Measurements from ENCODE around the gene CA10. TPM values are rescaled to one million over a fixed set of nuclear protein-coding genes. Genes with fewer than 3 reads are reported as not detected.

The CA10 gene
- total and polyA plus RNA-seq, 2 donors (not counting 1 experiment from before 2014, with no cell fraction given), result not detected

GRCh38 chr17:51595826-51596398 lies 562.6 kb downstream of the CA10 start:
- no peaks in the 10 kb centered on the region for H3K9me3 ChIP-seq (ENCODE audit: control extremely low read depth in 1 of 3, control insufficient read depth in 2 of 3, insufficient read depth in 1 of 3, low read length in 2 of 3)
- ChIA-PET CTCF (no interaction called here), POLR2A (no interaction called here)
- H2AFZ ChIP-seq (ENCODE audit: insufficient read depth, low read depth, low read length, poor library complexity, severe bottlenecking), result no peak overlapping the region
- H3K4me3 ChIP-seq (ENCODE audit: control extremely low read depth in 1 of 5, extremely low read depth in 1 of 5, insufficient read depth in 1 of 5, low read depth in 2 of 5, low read length in 4 of 5), result no peak overlapping the region
- no peak overlapping the region for H3K9ac ChIP-seq (ENCODE audit: low read length)
- Mint-ChIP-seq H3K9me3 (ENCODE audit: insufficient read depth) (no peaks in the 10 kb centered on the region), H3K27ac (no peak overlapping the region), H3K4me1 (no peaks in the 10 kb centered on the region), H3K4me3 (no peak overlapping the region), H3K27me3 (no peaks in the 10 kb centered on the region)
- no peaks in the 10 kb centered on the region for H3K79me2 ChIP-seq (ENCODE audit: control insufficient read depth, insufficient read depth, low read length)
- no peak for TF ChIP-seq CTCF (IDR thresholded peaks at IDR 0.05)
- TF ChIP-seq EZH2 (IDR thresholded peaks at IDR 0.05; ENCODE audit: borderline replicate concordance, insufficient read depth, low read depth, low read length, poor library complexity, severe bottlenecking), result no peak
- intact Hi-C loops (cut with micrococcal nuclease), result no loop called here
- WGBS (ENCODE audit: insufficient coverage), result 86% methylated on average over 3 of the region's 6 CpGs
- no peaks in the 10 kb centered on the region for H3K4me1 ChIP-seq (ENCODE audit: control insufficient read depth in 2 of 2, insufficient read depth in 2 of 2, low read length in 2 of 2)
- ATAC-seq (ENCODE audit: low read depth), result no peak
- DNase-seq, result no peak
- no peaks in the 10 kb centered on the region for H3K36me3 ChIP-seq (replicated peaks in 1 of 2; ENCODE audit: control extremely low read depth in 1 of 2, control insufficient read depth in 1 of 2, extremely low read depth in 1 of 2, insufficient read depth in 2 of 2, low read length in 1 of 2)
- H3K4me2 ChIP-seq (replicated peaks; ENCODE audit: low read depth, low read length, poor library complexity, severe bottlenecking), result no peak overlapping the region
- no peak overlapping the region for H3K27ac ChIP-seq (ENCODE audit: low read length in 2 of 2)
- no peaks in the 10 kb centered on the region for H4K20me1 ChIP-seq (ENCODE audit: control insufficient read depth, insufficient read depth, low read length, poor library complexity, severe bottlenecking)
- H3K27me3 ChIP-seq (replicated peaks in 1 of 4; ENCODE audit: control extremely low read depth in 1 of 4, control insufficient read depth in 3 of 4, insufficient read depth in 4 of 4, low read length in 3 of 4), result no peaks in the 10 kb centered on the region

- Histone ChIP-seq H3K79me2 (ENCODE audit: control insufficient read depth, insufficient read depth, low read length) (no peaks in the 10 kb centered on the region), H3K36me3 (replicated peaks in 1 of 2; ENCODE audit: control extremely low read depth in 1 of 2, control insufficient read depth in 1 of 2, extremely low read depth in 1 of 2, insufficient read depth in 2 of 2, low read length in 1 of 2) (no peaks in the 10 kb centered on the region), H3K27ac (ENCODE audit: low read length in 2 of 2) (no peak overlapping the region), H3K27me3 (replicated peaks in 1 of 4; ENCODE audit: control extremely low read depth in 1 of 4, control insufficient read depth in 3 of 4, insufficient read depth in 4 of 4, low read length in 3 of 4) (no peaks in the 10 kb centered on the region), H3K9me3 (ENCODE audit: control extremely low read depth in 1 of 3, control insufficient read depth in 2 of 3, insufficient read depth in 1 of 3, low read length in 2 of 3) (peaks cover 0 to 13% (median 0%) of the 10 kb centered on the region in 3 donors), H3K4me3 (ENCODE audit: control extremely low read depth in 1 of 5, extremely low read depth in 1 of 5, insufficient read depth in 1 of 5, low read depth in 2 of 5, low read length in 4 of 5) (no peak overlapping the region), H3K9ac (ENCODE audit: low read length) (no peak overlapping the region), H3K4me1 (ENCODE audit: control insufficient read depth in 2 of 2, insufficient read depth in 2 of 2, low read length in 2 of 2) (no peaks in the 10 kb centered on the region), H2AFZ (ENCODE audit: insufficient read depth, low read depth, low read length, poor library complexity, severe bottlenecking) (no peak overlapping the region), H4K20me1 (ENCODE audit: control insufficient read depth, insufficient read depth, low read length, poor library complexity, severe bottlenecking) (no peaks in the 10 kb centered on the region), H3K4me2 (replicated peaks; ENCODE audit: low read depth, low read length, poor library complexity, severe bottlenecking) (no peak overlapping the region)
- H3K9me3 Mint-ChIP-seq (ENCODE audit: insufficient read depth), result peaks cover 11% of the 10 kb centered on the region
- H3K4me1 Mint-ChIP-seq, result no peaks in the 10 kb centered on the region
- no peak overlapping the region for H3K27ac Mint-ChIP-seq
- H3K27me3 Mint-ChIP-seq, result peaks cover 11% of the 10 kb centered on the region
- TF ChIP-seq CTCF (IDR thresholded peaks at IDR 0.05) (no peak), EZH2 (IDR thresholded peaks at IDR 0.05; ENCODE audit: borderline replicate concordance, insufficient read depth, low read depth, low read length, poor library complexity, severe bottlenecking) (no peak)
- DNase-seq (no peak), ATAC-seq (ENCODE audit: low read depth) (no peak)
- CTCF ChIA-PET, result no interaction called here
- H3K4me3 Mint-ChIP-seq, result no peak overlapping the region
- POLR2A ChIA-PET, result no interaction called here
- WGBS (ENCODE audit: insufficient coverage), result 100% methylated on average over 3 of the region's 4 CpGs
- intact Hi-C loops (cut with micrococcal nuclease), result no loop called here
These were observed 568.4 kb downstream of the CA10 start for GRCh38 chr17:51590071-51590656.
